Suprapubic skin (tissue), 4 donors: ENCODE measurements around the gene BTG4. TPM values are rescaled to one million over a fixed set of nuclear protein-coding genes. Genes with fewer than 3 reads are reported as not detected.

Experiments
- DNase-seq, 2 donors: peaks; one replicate each; pipeline ENCODE4 v3.0.0-alpha.2; 2019; ENCODE audit warnings: low spot score in 2 of 2
- H3K27ac ChIP-seq: fragments of 200-600 bp; sonication (generic); one replicate; pipeline ENCODE4 v1.5.1; 2019
- H3K27me3 ChIP-seq: fragments of 200-600 bp; sonication (generic); one replicate; pipeline ENCODE4 v1.5.1; 2019
- H3K36me3 ChIP-seq: fragments of 200-600 bp; sonication (generic); one replicate; pipeline ENCODE4 v1.5.1; 2019
- H3K4me1 ChIP-seq: fragments of 200-600 bp; sonication (generic); one replicate; pipeline ENCODE4 v1.5.1; 2019
- H3K4me3 ChIP-seq: fragments of 200-600 bp; sonication (generic); one replicate; pipeline ENCODE4 v1.5.1; 2019; ENCODE audit warnings: mild to moderate bottlenecking
- H3K9me3 ChIP-seq: fragments of 200-600 bp; sonication (generic); one replicate; pipeline ENCODE4 v1.5.1; 2019
- EP300 ChIP-seq: sonication (generic); formaldehyde crosslinking; IDR thresholded peaks from one replicate; pipeline ENCODE4 v1.6.1; 2017; ENCODE audit warnings: antibody characterized with exemption
- POLR2A ChIP-seq, 2 donors: fragments of 450-650 bp; IDR thresholded peaks; one replicate each; pipeline ENCODE4 v1.6.1; 2017; ENCODE audit warnings: antibody characterized with exemption in 2 of 2, mild to moderate bottlenecking in 2 of 2, moderate library complexity in 2 of 2
- POLR2AphosphoS5 ChIP-seq, 3 donors: sonication (generic); formaldehyde crosslinking; IDR thresholded peaks; one replicate each; pipeline ENCODE4 v1.6.1; 2017; ENCODE audit warnings: antibody characterized with exemption in 3 of 3
- WGBS: methylation state at CpG from one replicate; pipeline ENCODE4 v1.1.5; 2018; 5-methylcytosine and 5-hydroxymethylcytosine counted together
- total RNA-seq, 4 donors: library from RNA; depleted of rRNA; stranded (reverse); fragments of >200 nt; gene quantifications; one replicate each; pipeline ENCODE4 v1.1.0, GENCODE V29; 2016
- TF ChIP-seq, protein P1 (sequence below), 2 donors: fragments of 200-600 bp in 1 of 2; fragments of 450-650 bp in 1 of 2; sonication (generic) in 1 of 2; IDR thresholded peaks; one replicate each; pipeline ENCODE4 v1.5.1; 2016 to 2019; ENCODE audit warnings: antibody characterized with exemption in 2 of 2, mild to moderate bottlenecking in 1 of 2, moderate library complexity in 1 of 2

The BTG4 gene
- total RNA-seq, 4 donors from 2014 or later, result not detected

DNA sequence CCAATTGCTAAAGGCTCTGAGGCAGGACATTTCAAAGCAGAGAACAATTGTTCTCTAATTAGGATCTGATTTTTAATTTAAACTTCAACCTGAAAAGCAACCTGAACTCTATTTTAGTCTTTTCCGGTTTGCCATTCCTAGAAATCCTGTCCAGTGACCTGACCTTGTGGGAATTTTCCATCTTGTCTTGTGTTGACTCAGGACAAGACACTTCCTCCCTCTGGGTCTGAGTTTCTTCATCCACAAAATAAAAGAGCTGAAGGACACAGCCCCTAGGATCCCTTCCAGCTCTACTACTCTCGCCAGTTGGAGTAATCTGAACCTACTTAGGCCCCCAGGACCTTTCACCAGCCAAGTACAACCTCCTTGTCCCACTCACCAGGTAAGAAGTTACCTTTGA is 66.6 kb downstream of the BTG4 start:
- Histone ChIP-seq H3K4me1 (peaks cover 1% of the 10 kb centered on the region), H3K36me3 (no peaks in the 10 kb centered on the region), H3K4me3 (no peak overlapping the region), H3K9me3 (no peaks in the 10 kb centered on the region), H3K27me3 (no peaks in the 10 kb centered on the region), H3K27ac (no peak overlapping the region)
- no peak for DNase-seq
- WGBS, result 79% methylated on average over 2 of the region's 2 CpGs
- TF ChIP-seq POLR2AphosphoS5 (IDR thresholded peaks at IDR 0.05), result no peak
- no peak for TF ChIP-seq POLR2A (IDR thresholded peaks at IDR 0.05)
- TF ChIP-seq, protein P1, sequence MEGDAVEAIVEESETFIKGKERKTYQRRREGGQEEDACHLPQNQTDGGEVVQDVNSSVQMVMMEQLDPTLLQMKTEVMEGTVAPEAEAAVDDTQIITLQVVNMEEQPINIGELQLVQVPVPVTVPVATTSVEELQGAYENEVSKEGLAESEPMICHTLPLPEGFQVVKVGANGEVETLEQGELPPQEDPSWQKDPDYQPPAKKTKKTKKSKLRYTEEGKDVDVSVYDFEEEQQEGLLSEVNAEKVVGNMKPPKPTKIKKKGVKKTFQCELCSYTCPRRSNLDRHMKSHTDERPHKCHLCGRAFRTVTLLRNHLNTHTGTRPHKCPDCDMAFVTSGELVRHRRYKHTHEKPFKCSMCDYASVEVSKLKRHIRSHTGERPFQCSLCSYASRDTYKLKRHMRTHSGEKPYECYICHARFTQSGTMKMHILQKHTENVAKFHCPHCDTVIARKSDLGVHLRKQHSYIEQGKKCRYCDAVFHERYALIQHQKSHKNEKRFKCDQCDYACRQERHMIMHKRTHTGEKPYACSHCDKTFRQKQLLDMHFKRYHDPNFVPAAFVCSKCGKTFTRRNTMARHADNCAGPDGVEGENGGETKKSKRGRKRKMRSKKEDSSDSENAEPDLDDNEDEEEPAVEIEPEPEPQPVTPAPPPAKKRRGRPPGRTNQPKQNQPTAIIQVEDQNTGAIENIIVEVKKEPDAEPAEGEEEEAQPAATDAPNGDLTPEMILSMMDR (IDR thresholded peaks at IDR 0.05), result no peak
- TF ChIP-seq EP300, result no peak

Other genes starting within 250 kb of the BTG4 start
- gene POU2AF3, start 213.8 kb downstream of the BTG4 start, total RNA-seq, result under 1 TPM in 1 of 4 donors, not detected in 3; 0.89 TPM
- gene POU2AF1, start 133.1 kb downstream of the BTG4 start, total RNA-seq, result not detected
- not detected for gene HOATZ, start 2.4 kb upstream of the BTG4 start, total RNA-seq
- 1 to 10 TPM; 1.5 to 4.7 (median 1.9) TPM for gene LAYN, start 28.3 kb upstream of the BTG4 start, total RNA-seq
- gene SIK2, start 90.1 kb upstream of the BTG4 start, total RNA-seq, result 10 to 100 TPM; 13.9 to 29.0 (median 25.1) TPM